NB4 (cell line): ENCODE measurements around the gene CREG1.

Experiments used
- CTCF ChIP-seq: IDR thresholded peaks from one replicate; pipeline ENCODE4 v1.5.1; 2012; ENCODE audit warnings: low read depth, low read length
- MAX ChIP-seq: IDR thresholded peaks from 2 replicates; pipeline ENCODE4 v1.6.1; 2011; ENCODE audit warnings: low read depth, low read length
- MYC ChIP-seq: IDR thresholded peaks from 2 replicates; pipeline ENCODE4 v1.6.1; 2011; ENCODE audit warnings: low read depth, low read length
- POLR2A ChIP-seq: IDR thresholded peaks from 2 replicates; pipeline ENCODE4 v1.6.1; 2011; ENCODE audit warnings: mild to moderate bottlenecking; ENCODE audit not compliant: insufficient read length; ENCODE audit errors: extremely low read depth

- no peak for TF ChIP-seq CTCF
- TF ChIP-seq POLR2A = no peak
- TF ChIP-seq MAX = no peak
- TF ChIP-seq MYC = no peak
These were observed 35.2 kb downstream of the CREG1 start, which contains the start of gene CD247 for GRCh38 chr1:167518331-167518700.
